ENCODE results near the gene SERINC3.

- TF ChIP-seq ZNF274 (IDR thresholded peaks at IDR 0.05; ENCODE audit: low read depth, low read length) (no peak), SUZ12 (IDR thresholded peaks at IDR 0.05; ENCODE audit: extremely low read depth, insufficient read depth, insufficient read length) (no peak)
Measured at GRCh38 chr20:44523746-44524145, 1.9 kb upstream of the SERINC3 start.
